Stomach (tissue), 9 donors: Measurements from ENCODE around the gene CARMIL3. TPM values are rescaled to one million over a fixed set of nuclear protein-coding genes. Genes with fewer than 3 reads are reported as not detected.

Source experiments
- DNase-seq, 2 donors: peaks; one replicate each; pipeline versions ENCODE4 v3.0.0 to v3.0.0-alpha.2; 2013 to 2019
- H3K27ac ChIP-seq, 5 donors: fragments of 200-600 bp in 4 of 5; sonication (generic) in 4 of 5; one replicate each; pipeline ENCODE4 v1.5.1; 2013 to 2019; ENCODE audit warnings: mild to moderate bottlenecking in 1 of 5, moderate library complexity in 1 of 5
- H3K27me3 ChIP-seq, 3 donors: fragments of 200-600 bp; sonication (generic); one replicate each; pipeline ENCODE4 v1.5.1; 2017 to 2019; ENCODE audit warnings: mixed run types in 1 of 3
- H3K36me3 ChIP-seq, 4 donors: fragments of 200-600 bp; sonication (generic); 1 replicate in 3 of 4; 2 replicates in 1 of 4; pipeline ENCODE4 v1.5.1; 2016 to 2019
- H3K4me1 ChIP-seq, 4 donors: fragments of 200-600 bp; sonication (generic); one replicate each; pipeline ENCODE4 v1.5.1; 2016 to 2019
- H3K4me3 ChIP-seq, 4 donors: fragments of 200-600 bp; sonication (generic) in 3 of 4; one replicate each; pipeline ENCODE4 v1.5.1; 2016 to 2019; ENCODE audit warnings: mild to moderate bottlenecking in 1 of 4
- H3K9me3 ChIP-seq, 4 donors: fragments of 200-600 bp; sonication (generic); one replicate each; pipeline ENCODE4 v1.5.1; 2016 to 2019
- CTCF ChIP-seq, 7 experiments: fragments of 450-650 bp in 4 of 7; fragments of 200-600 bp in 3 of 7; sonication (generic) in 3 of 7; IDR thresholded peaks; one replicate each; pipeline ENCODE4 v1.5.1; 2016 to 2019; ENCODE audit warnings: antibody characterized with exemption in 7 of 7, control low read depth in 2 of 7, mild to moderate bottlenecking in 1 of 7
- EP300 ChIP-seq: sonication (generic); formaldehyde crosslinking; IDR thresholded peaks from one replicate; pipeline ENCODE4 v1.6.1; 2017; ENCODE audit warnings: antibody characterized with exemption
- POLR2A ChIP-seq, 4 donors: fragments of 450-650 bp; IDR thresholded peaks; one replicate each; pipeline ENCODE4 v1.6.1; 2016; ENCODE audit warnings: antibody characterized with exemption in 4 of 4, control low read depth in 2 of 4, mild to moderate bottlenecking in 1 of 4, moderate library complexity in 1 of 4
- POLR2AphosphoS5 ChIP-seq, 3 donors: sonication (generic); formaldehyde crosslinking; IDR thresholded peaks; one replicate each; pipeline ENCODE4 v1.6.1; 2016; ENCODE audit warnings: antibody characterized with exemption in 3 of 3
- WGBS, 5 donors: extraction: QIAGEN DNeasy Blood & Tissue Kit in 3 of 5; methylation state at CpG; one replicate each; pipeline versions ENCODE4 v1.1.5 to v1.1.7; 2013 to 2018; 5-methylcytosine and 5-hydroxymethylcytosine counted together
- intact Hi-C: fragments of 100-400 bp; cut with DNase I; formaldehyde crosslinking; loops from one replicate; pipeline ENCODE4 v1.15.1; 2023; ENCODE audit warnings: low total_unique reads
- polyA plus RNA-seq, 3 donors: library from polyadenylated mRNA; stranded (reverse); fragments of 200-250 nt; gene quantifications; one replicate each; pipeline ENCODE4 v1.2.3, GENCODE V29; 2013
- total RNA-seq, 5 donors: library from RNA; depleted of rRNA; stranded (reverse); fragments of >200 nt; gene quantifications; one replicate each; pipeline versions ENCODE4 v1.1.0 to v1.2.3, GENCODE V29; 2014 to 2016
- donor health status: healthy with polysubstance abuse.
- donor health status: Bipolar disorder and iron deficiency.
- donor health status: healthy.

Gene CARMIL3
- total and polyA plus RNA-seq, 8 donors, result 0.14 to 2.0 (median 0.50) TPM; not detected in 2

- no peak for DNase-seq
- no peak overlapping the region for H3K4me3 ChIP-seq
- H3K36me3 ChIP-seq, result no peaks in the 10 kb centered on the region
- H3K9me3 ChIP-seq, result no peaks in the 10 kb centered on the region
- no peak for TF ChIP-seq EP300
- no peak for TF ChIP-seq POLR2A (IDR thresholded peaks at IDR 0.05)
- no peak for TF ChIP-seq POLR2AphosphoS5 (IDR thresholded peaks at IDR 0.05)
- no peak for TF ChIP-seq CTCF (IDR thresholded peaks at IDR 0.05)
- H3K27ac ChIP-seq, result no peak overlapping the region
- peaks cover 10 to 41% (median 23%) of the 10 kb centered on the region in 4 donors for H3K4me1 ChIP-seq
- no peaks in the 10 kb centered on the region for H3K27me3 ChIP-seq
- 64 to 79% (median 74%) methylated on average over 6 of the region's 6 CpGs for WGBS, 5 donors
- intact Hi-C loops, result no loop called here
Observed at GRCh38 chr14:24089890-24090289, 38.1 kb downstream of the CARMIL3 start.

GRCh38 chr14:24092110-24092504 is 40.3 kb downstream of the CARMIL3 start:
- TF ChIP-seq CTCF (IDR thresholded peaks at IDR 0.05), result no peak
- no peak for TF ChIP-seq POLR2AphosphoS5 (IDR thresholded peaks at IDR 0.05)
- no peak for TF ChIP-seq POLR2A (IDR thresholded peaks at IDR 0.05)
- no peak for TF ChIP-seq EP300
- DNase-seq, result peak in 1 of 2 donors; percentile 65
- H3K27me3 ChIP-seq, result no peaks in the 10 kb centered on the region
- intact Hi-C loops, result no loop called here
- H3K27ac ChIP-seq, result peak overlapping the region in 3 of 5 donors; percentile 28 to 99 (median 94)
- H3K36me3 ChIP-seq, result no peaks in the 10 kb centered on the region
- peaks cover 10 to 50% (median 35%) of the 10 kb centered on the region in 4 donors for H3K4me1 ChIP-seq
- no peaks in the 10 kb centered on the region for H3K9me3 ChIP-seq
- H3K4me3 ChIP-seq, result no peak overlapping the region

- no peak for DNase-seq
- Histone ChIP-seq H3K4me1 (peaks cover 10 to 50% (median 35%) of the 10 kb centered on the region in 4 donors), H3K27me3 (no peaks in the 10 kb centered on the region), H3K27ac (peak overlapping the region; percentile 26 to 99 (median 95)), H3K36me3 (no peaks in the 10 kb centered on the region), H3K4me3 (no peak overlapping the region), H3K9me3 (no peaks in the 10 kb centered on the region)
- intact Hi-C loops, result no loop called here
- no peak for TF ChIP-seq CTCF (IDR thresholded peaks at IDR 0.05)
- no peak for TF ChIP-seq POLR2A (IDR thresholded peaks at IDR 0.05)
- TF ChIP-seq POLR2AphosphoS5 (IDR thresholded peaks at IDR 0.05), result no peak
- no peak for TF ChIP-seq EP300
- 66 to 74% (median 73%) methylated on average over 4 of the region's 4 CpGs for WGBS, 5 donors
Observed at GRCh38 chr14:24092505-24093206, 40.8 kb downstream of the CARMIL3 start.

- peak overlapping the region; percentile 94 to 99 (median 95) for H3K27ac ChIP-seq
- H3K27me3 ChIP-seq, result no peaks in the 10 kb centered on the region
- H3K9me3 ChIP-seq, result no peaks in the 10 kb centered on the region
- H3K4me3 ChIP-seq, result peak overlapping the region; percentile 70 to 85 (median 74)
- peaks cover 0 to 6% (median 6%) of the 10 kb centered on the region in 4 donors for H3K36me3 ChIP-seq
- WGBS, 5 donors, result 77 to 88% (median 83%) methylated on average over 19 of the region's 19 CpGs
- intact Hi-C loops, result no loop called here
- TF ChIP-seq CTCF (IDR thresholded peaks at IDR 0.05) (no peak), POLR2AphosphoS5 (IDR thresholded peaks at IDR 0.05) (no peak)
- DNase-seq, result no peak
- H3K4me1 ChIP-seq, result peaks cover 10 to 50% (median 35%) of the 10 kb centered on the region in 4 donors
Observed at GRCh38 chr14:24093207-24093900, 41.5 kb downstream of the CARMIL3 start.
